ENCODE results near the gene GABBR2.
A peak's percentile ranks its signal among the peaks of the same experiment; 100 is the strongest.
"Not testable (repeated sequence)": the region's sequence is repeated elsewhere in the genome, so short reads cannot be mapped to it uniquely, and the experiment has no call there.

Gene GABBR2

DNA sequence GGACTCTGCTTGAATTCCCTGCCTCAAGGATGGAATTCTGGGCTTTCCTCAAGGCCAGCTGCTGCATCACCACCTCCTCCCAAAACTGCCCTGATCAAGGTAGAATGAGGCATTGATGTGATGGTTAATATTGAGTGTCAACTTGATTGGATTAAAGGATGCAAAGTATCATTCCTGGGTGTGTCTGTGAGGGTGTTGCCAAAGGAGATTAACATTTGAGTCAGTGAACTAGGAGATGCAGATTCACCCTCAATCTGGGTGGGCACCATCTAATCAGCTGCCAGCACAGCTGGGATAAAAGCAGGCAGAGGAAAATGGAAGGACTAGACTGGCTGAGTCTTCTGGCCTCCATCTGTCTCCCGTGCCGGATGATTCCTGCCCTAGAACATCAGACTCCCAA, 23.9 kb downstream of the GABBR2 start:
- DNase-seq (ENCODE audit: low spot score) = not testable (repeated sequence)

GRCh38 chr9:98678244-98678842, 30.4 kb downstream of the GABBR2 start:
- no peak for DNase-seq (ENCODE audit: low spot score)

GRCh38 chr9:98673681-98674080, 35.1 kb downstream of the GABBR2 start:
- no peak for DNase-seq (ENCODE audit: low spot score)

- DNase-seq (ENCODE audit: low spot score) = no peak
Measured at GRCh38 chr9:98667005-98667640, 41.6 kb downstream of the GABBR2 start.

DNA sequence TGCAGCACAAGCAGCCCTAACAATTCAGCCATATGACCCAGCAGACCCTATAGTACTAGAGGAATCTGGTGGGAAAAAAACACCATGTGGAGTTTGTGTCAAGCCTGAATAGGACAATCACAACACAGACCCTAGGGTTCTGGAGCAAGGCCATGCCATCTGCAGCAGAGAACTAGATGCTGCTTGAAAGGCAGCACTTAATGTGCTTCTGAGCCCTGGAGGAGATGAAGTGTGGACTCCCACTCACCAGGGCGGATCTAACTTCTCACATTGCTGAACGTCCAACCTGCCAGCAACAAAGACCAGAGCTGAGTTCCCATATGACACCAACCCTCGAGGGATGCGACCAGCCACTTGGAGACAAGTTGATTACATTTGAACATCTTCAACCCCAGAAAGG, 43.2 kb downstream of the GABBR2 start:
- DNase-seq (ENCODE audit: low spot score) = peak; percentile 8

DNA sequence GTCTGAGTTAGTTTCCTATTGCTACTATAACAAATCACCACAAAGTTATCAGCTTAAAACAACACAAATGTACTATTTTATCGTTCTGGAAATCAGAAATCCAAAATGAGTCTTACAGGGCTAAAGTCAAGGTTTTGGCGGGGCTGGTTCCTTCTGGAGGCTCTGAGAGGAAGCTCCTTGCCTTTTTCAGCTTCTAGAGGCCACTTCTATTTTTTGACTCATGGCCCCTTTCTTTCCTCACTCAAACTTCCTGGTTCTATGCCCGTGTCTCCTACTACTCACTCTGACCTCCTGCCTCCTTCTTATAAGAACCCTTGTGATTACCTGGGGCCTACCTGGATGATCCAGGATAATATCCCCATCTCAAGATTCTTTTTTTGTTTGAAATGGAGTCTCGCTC, 48.2 kb downstream of the GABBR2 start:
- no peak for DNase-seq (ENCODE audit: low spot score)

DNA sequence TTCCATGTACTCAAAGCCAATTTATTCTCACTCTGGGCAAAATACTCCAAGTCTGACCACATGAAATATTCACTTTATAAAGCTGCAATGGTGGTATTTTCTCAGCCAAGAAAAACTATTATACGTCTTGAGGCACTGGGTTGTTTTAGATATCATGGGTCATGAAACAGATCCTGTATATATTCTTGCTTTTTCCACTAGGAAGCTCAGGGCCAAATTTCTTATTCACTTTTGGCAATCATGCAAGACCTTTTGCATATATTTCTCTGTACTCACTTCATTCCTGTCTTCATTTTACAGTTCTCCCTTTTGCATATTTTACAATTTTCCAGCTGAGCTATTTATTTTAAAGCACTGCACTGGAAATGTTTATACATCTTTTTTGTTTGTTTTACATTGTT, 49.8 kb downstream of the GABBR2 start:
- no peak for DNase-seq (ENCODE audit: low spot score)

DNA sequence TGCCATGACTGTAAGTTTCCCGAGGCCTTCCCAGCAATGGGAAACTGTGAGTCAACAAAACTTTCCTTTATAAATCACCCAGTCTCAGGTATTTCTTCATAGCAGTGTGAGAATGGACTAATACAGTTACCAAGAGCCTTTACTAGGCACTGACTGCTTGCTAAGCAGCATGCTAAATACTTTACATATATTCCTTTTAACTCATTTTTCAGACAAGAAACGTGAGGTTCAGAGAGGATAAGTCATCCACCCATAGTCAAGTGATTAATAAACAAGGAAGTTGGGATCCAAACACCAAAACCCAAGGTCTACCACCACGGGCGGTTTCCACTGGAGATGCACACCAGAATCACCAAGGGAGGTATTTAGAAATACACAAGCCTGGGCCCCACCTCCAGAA, 50.8 kb downstream of the GABBR2 start:
- no peak for DNase-seq (ENCODE audit: low spot score)

DNA sequence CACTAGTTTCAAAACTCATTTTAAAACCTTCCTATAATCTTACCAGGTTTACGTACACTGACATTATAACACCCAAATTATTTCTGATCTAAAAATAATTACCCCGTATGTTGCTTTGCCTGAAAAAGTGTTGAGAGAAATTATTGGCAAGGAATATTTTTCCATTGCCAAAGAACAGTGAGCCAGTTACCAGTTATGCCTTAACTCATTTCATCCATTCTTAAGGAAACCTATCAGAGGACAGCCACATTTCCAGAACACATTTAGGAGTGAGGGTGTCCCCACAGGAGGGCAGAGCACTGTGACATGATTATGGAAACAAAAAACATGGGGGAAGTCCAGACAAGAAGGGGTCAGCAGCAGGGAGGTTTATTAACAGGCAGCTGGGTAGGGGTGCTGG, 52.2 kb downstream of the GABBR2 start:
- no peak for DNase-seq (ENCODE audit: low spot score)

DNA sequence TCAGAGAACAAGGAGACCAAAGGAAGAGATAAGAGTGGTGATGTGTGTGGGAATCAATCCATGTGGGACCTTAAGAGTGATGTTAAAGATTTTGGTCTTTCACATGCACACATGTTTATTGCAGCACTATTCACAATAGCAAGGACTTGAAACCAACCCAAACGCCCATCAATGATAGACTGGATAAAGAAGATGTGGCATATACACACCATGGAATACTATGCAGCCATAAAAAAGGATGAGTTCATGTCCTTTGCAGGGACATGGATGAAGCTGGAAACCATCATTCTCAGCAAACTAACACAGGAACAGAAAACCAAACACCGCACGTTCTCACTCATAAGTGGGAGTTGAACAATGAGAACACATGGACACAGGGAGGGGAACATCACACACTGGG, 53.3 kb downstream of the GABBR2 start:
- not testable (repeated sequence) for DNase-seq (ENCODE audit: low spot score)

- DNase-seq (ENCODE audit: low spot score) = no peak
Measured at GRCh38 chr9:98654247-98654646, 54.5 kb downstream of the GABBR2 start.

GRCh38 chr9:98652741-98653140, 56.0 kb downstream of the GABBR2 start:
- DNase-seq (ENCODE audit: low spot score) = no peak

DNA sequence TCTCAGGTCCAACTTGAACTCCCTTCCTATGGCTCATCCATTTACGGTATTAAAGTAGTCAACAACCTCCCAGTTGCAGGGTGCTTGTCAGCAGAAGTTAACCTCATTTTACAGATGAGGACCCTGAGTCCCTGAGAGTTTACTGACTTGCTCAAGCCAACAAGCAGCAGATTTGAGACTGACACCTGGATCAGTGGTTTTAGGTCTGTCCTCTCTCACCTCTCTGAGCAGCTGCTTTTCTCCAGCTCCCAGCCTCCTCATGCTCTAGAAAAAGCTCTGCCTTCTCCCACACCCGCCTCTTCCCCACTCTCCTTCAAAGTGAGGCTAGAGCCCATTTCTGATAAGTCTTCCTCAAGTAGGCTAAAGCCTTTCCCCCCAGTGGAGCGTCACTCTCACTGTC, 56.4 kb downstream of the GABBR2 start:
- no peak for DNase-seq (ENCODE audit: low spot score)

DNA sequence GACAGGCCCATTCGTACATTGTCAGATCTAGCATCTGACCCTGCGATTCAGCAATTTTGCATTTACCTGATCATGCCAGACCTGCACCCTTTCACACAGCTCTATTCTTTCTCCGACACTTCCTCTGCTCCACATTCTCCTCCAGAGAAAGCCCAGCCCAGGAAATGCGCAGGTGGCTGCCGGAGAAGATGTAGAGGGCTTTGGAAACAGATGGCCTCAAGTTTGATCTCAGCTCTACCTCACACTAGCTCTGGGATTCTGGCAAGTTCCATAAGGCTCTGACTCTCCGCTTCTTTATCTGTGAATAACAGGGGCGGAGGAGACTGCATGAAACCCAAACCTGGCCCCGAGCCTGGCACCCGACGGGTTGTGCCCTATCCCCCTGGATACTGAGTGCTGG, 61.5 kb downstream of the GABBR2 start:
- DNase-seq (ENCODE audit: low spot score) = no peak

- no peak for DNase-seq (ENCODE audit: low spot score)
Measured at GRCh38 chr9:98644011-98644410, 64.7 kb downstream of the GABBR2 start.

DNA sequence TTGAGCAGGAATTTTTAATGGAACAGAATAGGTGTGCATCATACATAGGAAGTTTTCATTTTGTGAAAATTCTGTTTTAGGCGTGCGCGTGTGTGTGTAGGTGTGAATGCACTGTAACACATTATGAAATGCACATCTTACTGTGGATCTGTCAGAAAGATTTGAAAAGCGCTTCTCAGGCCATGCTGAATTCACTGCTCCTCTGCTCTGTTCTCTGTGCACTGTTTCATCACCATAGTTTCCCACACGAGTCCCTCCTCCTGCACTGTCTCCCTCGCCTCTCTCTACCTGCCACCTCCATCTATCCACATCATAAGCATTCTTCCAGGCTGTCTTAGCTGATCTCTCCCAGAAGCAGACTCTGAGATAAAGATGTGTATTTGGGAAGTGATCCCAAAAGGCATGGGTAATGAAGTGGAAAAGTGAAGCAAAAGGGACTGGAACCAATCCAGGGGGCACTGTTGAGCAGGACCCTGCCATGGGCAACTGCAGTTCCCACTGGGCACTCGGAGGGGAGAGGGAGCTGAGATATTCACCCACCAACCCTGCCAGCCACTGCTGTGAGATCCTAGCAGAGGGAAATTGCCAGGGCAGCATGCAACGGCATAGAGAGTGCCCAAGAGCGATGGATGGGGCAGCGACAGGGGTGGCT, 65.9 kb downstream of the GABBR2 start:
- no peak for DNase-seq (ENCODE audit: low spot score)

DNA sequence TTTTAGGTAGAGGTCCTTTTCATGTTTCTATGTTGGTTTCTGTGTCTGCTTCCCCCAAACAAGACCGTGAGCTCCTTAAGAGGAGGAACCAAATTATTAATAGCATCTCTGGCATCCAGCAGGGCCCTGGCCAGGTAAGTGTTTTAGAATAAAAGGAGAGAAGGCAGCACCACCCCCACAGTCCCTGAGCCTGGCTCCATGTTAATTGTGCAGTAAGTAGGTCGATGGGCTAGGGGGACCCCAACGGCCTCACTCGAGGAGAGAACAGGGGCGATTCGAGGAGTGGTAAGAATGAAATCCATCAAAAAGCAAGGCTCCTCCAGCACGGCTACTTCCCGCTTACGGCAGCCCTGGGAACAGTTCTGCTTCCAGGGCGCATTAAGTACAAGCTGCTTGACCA, 67.0 kb downstream of the GABBR2 start:
- no peak for DNase-seq (ENCODE audit: low spot score)

DNA sequence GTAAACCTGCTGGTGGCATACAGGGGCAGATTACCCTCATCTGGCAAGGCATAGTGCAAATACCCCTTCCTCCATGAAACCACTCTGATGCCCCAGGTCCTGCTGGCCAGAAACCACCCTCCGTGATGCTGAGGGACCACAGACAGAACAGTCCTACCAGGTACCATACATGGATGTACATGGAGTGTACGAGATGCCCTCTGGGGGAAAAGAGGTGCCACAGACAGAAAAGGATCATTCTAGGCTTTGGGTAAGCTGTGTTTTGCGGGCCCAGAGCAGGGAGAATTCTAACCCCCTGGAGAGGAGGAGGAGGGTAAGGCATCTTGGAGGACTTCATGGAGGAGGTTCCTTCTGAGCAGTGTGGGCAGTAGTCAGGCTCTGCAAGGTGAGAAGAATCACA, 68.3 kb downstream of the GABBR2 start:
- no peak for DNase-seq (ENCODE audit: low spot score)

GRCh38 chr9:98639133-98639532, 69.6 kb downstream of the GABBR2 start:
- DNase-seq (ENCODE audit: low spot score) = no peak

GRCh38 chr9:98637381-98637780, 71.4 kb downstream of the GABBR2 start:
- DNase-seq (ENCODE audit: low spot score) = no peak

DNA sequence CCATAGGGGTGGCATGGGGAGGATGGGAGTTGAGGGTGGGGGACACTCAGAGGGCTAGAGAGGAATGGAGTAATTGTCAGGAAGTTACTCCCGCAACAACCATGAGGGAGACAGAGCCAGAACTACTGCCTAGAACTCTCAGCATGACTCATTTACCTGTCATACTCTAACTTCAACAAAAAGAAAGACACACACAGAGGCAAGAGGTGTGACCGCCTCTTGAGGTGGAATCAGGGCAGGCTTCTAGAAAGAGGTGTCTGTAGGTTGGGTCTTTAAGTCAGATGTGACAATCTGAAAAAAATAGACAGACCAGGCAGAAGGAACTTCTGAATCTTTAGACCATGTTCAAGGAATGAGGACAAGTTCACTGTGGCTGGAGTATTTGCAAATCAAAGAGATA, 73.4 kb downstream of the GABBR2 start:
- DNase-seq (ENCODE audit: low spot score) = no peak

DNA sequence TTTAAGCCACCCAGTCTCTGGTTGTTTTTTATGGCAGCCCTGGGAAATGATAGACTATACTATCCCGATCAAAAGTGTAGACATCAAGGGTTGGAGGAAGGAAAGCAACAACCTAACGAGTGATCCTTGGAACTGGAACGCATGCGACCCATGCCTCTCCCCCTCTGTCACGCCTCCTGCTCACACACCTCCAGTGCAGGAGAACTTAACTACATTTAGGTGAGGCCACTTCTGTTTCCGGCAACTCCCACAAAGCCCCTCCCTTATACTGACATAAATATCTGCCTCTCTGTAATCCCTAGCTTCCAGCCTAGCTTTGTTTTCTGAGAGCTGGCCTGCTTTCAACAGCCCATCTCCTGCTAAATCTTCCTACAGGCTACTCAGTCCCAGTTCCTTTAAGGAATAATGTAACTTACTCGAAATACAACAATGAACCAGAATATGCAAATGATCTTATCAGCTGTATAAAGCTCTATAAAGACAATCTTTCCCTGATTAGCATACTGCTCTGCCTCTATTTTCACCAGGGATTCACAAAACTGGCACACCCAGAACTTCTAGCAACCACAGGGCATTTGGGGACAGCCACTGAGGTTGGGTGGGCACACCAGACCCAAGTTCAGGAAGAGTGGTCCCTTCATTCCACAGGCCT, 73.9 kb downstream of the GABBR2 start:
- DNase-seq (ENCODE audit: low spot score) = no peak

DNA sequence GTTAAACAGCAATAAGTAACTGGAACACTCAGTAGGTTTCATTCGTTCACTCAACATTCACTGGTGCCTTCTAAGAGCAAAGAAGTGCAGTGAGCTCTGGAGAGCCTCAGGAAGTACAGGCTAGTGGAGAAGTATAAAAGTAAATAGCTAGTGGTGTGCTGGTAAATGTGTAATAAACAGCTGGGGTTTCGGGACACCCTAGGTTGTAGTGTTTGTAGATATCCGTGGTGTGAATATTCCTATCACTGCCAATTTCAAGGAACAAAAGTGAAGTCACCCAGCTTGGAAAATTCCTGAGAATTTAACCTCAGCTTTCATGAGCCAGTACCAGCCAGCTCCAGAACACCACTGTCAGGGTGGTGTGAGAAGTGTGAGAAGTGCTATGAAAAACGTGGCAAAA, 75.9 kb downstream of the GABBR2 start:
- no peak for DNase-seq (ENCODE audit: low spot score)

Measured in pons (tissue), 1 donor.